HG02943 (cell line): ENCODE data around the gene IDH3G.

Source experiments
- ATAC-seq: cut with Tn5 transposase; IDR thresholded peaks from one replicate; pipeline ENCODE4 v1.9.1; 2021; ENCODE audit warnings: mild to moderate bottlenecking, low read depth, moderate library complexity; ENCODE audit not compliant: unreplicated experiment

The IDH3G gene

GRCh38 chrX:153816831-153817690 lies 22.9 kb upstream of the IDH3G start:
- no peak for ATAC-seq

GRCh38 chrX:153814591-153815315 lies 20.6 kb upstream of the IDH3G start:
- ATAC-seq, result no peak

DNA sequence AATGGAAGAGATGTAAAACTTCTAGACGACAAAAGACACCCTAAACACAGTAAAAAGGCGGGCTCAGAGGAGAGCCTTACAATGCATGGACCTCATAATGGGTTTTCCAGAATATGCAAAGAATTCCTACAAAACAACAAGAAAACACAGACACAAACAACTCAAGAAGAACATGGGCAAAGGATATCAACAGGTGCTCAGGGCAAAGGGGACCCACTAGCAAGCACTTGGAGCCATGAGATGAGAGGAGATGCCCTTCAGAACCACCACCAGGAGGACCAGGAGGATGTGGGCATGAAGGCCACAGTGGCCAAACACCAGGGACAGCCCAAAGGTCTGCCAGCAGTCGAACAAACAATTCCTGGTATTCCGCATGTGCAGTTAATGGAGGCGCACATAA lies 19.0 kb upstream of the IDH3G start:
- ATAC-seq, result no peak

- ATAC-seq, result no peak
Measured at GRCh38 chrX:153812220-153812619, 18.0 kb upstream of the IDH3G start.

GRCh38 chrX:153807976-153808375 lies 13.8 kb upstream of the IDH3G start:
- ATAC-seq, result no peak

DNA sequence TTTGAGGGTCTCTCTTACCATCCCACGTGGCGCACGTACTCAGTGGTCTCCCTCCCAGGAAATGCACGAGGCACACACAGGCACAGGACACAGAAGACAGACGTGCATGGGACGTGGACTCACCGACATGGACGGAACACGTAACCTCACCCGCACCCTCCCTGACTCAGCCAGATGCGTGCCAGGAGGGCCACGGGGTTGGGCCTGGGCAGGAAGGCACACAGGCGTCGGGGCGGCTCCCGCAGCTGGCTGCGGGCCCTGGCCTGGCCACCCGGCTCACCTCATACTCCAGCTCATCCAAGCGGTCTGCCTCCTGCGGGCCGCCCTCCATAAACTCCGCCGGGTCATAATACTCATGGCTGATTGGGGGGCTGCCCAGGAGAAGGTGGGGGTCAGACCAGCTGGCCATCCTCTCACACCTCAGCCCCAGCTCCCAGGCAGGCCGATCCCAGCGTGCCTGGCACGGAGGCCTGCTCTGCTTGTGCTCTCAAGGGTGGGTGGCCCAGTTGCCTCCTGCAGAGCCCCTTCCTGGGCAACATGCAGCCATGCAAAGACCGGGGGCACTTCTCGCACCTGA lies 12.9 kb upstream of the IDH3G start:
- no peak for ATAC-seq

- no peak for ATAC-seq
Measured at GRCh38 chrX:153805436-153805835, 11.3 kb upstream of the IDH3G start.

DNA sequence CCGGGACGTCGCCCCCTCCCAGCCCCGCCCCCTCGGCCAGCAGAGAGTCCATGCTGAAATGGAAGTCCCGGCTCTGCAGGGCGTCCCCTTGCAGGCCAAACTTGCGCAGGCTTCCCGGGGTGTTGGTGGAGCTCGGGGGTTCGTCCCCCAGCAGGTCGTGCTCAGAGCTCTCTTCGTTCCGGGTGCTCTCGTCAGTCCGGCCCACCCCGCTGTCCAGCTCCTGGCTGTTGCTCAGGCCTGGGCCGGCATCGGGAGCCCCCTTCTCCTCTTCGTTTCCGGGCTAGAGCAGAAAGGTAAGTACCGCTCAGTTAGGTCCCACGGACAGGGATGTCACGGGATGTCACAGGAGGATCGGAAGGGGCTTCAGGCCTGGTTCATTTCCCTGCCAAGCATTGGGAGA lies 10.4 kb upstream of the IDH3G start:
- no peak for ATAC-seq

DNA sequence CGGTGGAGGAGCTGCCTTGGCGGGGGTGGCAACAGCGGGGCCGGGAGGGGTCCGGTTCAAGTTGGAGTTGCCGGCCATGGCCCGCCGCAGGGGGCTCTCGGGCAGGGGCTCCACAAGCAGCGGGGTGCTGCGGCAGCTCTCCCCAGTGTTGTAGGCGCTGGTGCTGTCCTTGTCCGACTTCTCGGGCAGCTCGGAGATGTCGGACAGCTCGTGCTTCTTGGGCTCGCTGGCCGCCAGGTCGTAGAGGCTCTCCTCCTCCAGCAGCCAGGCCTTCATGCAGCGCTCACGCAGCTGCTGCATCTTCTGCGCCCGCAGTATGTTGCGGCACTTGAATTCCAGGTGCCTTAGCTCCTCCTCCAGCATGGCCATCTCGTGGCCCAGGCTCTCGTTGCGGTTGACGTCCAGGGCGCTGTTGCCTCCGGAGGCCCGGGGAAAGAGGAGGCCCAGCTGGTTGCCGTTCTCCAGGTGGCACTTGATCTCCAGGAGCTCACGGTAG lies 10.0 kb upstream of the IDH3G start:
- no peak for ATAC-seq

DNA sequence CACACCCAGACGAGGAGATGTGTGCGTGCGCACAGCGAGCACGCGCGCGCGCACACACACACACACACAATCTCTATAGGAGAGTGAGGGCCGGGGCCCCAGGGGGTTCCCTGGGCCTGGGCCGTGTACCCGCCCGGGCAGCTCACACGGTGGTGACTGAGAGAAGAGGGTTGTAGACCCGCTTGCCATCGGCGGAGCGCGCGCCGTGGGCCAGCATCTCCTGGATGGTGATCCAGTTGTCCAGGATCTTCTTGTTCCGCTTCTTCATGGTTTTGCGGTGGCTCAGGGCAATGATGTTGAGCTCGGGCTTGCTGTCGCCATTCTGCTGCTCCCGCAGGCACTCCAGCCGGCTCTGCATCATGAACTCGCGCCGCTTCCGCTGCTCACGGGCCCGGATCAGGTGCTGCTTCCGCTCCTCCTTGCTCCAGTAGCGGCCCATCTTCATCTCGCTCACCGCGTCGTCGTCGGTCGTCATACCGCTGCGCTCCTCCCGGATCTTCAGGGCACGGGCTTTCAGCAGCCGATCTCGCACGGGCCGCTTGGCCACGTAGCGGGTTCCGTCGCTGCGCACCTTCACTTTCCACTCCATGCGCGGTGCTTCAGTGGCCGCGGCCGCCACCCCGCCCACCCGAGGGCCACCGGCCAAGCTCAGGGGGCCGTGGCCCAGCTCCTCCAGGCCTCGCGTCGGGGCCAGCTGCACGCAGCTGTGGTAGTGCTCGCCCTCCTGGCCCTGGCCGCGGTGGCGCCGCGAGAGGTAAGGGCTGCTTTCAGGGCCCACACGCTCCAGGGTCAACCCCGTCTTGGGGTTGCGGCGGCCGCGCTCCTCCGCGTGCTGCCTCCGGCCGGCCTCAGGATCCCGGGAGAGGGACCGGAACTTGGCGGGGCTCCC lies 9.3 kb upstream of the IDH3G start:
- ATAC-seq, result no peak

GRCh38 chrX:153802513-153803045 lies 8.4 kb upstream of the IDH3G start:
- no peak for ATAC-seq

GRCh38 chrX:153801669-153802068 lies 7.5 kb upstream of the IDH3G start:
- ATAC-seq, result no peak

DNA sequence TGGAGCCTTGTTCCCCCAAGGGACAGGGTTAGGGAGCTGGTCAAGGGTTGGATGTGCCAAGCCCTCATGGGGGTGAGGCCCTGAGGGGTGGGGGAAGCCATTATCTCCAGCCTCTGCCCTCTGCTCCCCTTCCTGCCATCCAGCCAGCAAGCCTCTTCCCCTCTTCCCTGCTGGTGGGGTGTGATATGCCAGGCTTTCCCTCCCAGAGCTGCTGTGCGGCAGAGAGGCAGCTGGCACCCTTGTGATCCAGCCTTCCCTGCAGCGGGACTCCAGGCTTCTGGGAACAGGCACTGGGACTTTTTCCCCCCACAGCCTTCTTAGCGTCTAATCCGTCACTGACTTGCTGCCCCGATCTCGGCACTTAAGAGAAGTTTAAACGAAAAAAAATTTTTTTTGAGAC lies 6.6 kb upstream of the IDH3G start:
- ATAC-seq, result no peak

DNA sequence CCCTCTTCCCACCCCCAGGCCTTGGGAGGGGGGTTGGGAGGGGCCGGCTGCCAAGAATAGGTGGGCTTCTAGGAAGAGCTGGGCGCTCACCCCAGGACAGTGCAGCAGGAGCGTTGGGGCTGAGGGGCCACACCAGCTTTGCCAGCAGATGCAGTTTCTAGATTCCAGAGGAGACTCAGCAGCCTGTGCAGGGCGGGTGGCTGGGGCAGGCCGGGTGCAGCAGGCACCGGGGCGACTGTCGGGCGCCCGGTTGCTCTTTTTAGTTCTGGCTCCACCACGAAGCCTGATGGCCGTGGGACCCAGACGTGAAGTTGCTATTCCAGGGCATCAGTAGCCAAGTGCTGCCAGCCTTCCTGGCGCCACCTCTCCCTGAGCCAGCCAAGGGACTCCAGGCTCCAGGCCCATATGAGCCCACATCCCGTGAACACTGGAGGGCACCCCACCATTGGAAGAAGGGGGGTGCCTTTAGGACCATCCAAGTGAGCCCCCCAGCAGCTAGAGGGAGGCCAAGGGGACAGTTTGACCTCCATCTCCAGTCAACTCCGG lies 6.1 kb upstream of the IDH3G start:
- ATAC-seq, result no peak

DNA sequence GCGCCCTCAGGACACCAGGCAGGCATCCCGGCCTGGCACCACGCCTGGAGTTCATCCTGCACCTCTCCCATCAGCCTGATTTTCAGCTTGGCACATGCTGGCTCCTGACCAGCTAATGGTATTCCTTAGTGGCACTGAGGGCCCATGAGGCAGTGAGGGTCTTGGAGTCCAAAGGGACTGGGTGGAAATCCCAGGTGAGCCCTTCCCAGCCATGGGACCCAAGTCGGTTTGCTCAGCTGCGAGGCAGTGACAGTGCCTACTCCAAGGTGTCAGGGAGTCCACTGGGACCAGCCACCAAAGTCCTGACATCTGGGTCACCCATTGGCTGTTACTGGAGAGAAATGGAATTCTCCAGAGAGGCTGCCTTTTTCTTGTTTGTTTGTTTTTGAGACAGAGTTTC lies 5.2 kb upstream of the IDH3G start:
- ATAC-seq, result no peak

GRCh38 chrX:153797415-153798015 lies 3.3 kb upstream of the IDH3G start:
- no peak for ATAC-seq

- no peak for ATAC-seq
Measured at GRCh38 chrX:153794897-153795816, 982 bp upstream of the IDH3G start.

- ATAC-seq, result no peak
Measured at GRCh38 chrX:153793291-153793690, 884 bp downstream of the IDH3G start.
